Activated CD4-positive, alpha-beta T cell treated with anti-CD3 and anti-CD28 coated beads, Interleukin-2, amount 10 ng/mL, durations not matched to agents 7 days and 5 days (primary cell): ENCODE data around the gene ANTXRL. TPM values are rescaled to one million over a fixed set of nuclear protein-coding genes. Genes with fewer than 3 reads are reported as not detected.
"Not testable (repeated sequence)": the region's sequence is repeated elsewhere in the genome, so short reads cannot be mapped to it uniquely, and the experiment has no call there.

Source experiments
- CTCF ChIA-PET: fragments of 350-600 bp; sonication (Branson Sonifier 250); formaldehyde crosslinking; loops from one replicate; lab custom pipeline; 2021; ENCODE audit warnings: antibody characterized with exemption; lab: Charles Lee
- POLR2A ChIA-PET: fragments of 350-600 bp; sonication (Branson Sonifier 250); formaldehyde crosslinking; loops from one replicate; lab custom pipeline; 2021; ENCODE audit warnings: antibody characterized with exemption; lab: Charles Lee
- DNase-seq: peaks from one replicate; pipeline ENCODE4 v3.0.0-alpha.2; 2020
- H3K27ac Mint-ChIP-seq: one replicate; pipeline ENCODE4 v1.8.0; 2021; ENCODE audit warnings: mild to moderate bottlenecking, moderate library complexity, mixed read lengths
- H3K27me3 Mint-ChIP-seq: one replicate; pipeline ENCODE4 v1.8.0; 2021; ENCODE audit warnings: mixed read lengths
- H3K36me3 Mint-ChIP-seq: one replicate; pipeline ENCODE4 v1.8.0; 2021; ENCODE audit warnings: low read depth, mixed read lengths
- H3K4me1 Mint-ChIP-seq: one replicate; pipeline ENCODE4 v1.8.0; 2021; ENCODE audit warnings: mixed read lengths
- H3K4me3 Mint-ChIP-seq: one replicate; pipeline ENCODE4 v1.8.0; 2021; ENCODE audit warnings: mild to moderate bottlenecking, moderate library complexity, mixed read lengths
- H3K9me3 Mint-ChIP-seq: one replicate; pipeline ENCODE4 v1.8.0; 2021; ENCODE audit warnings: mixed read lengths
- total RNA-seq, 2 experiments: library from RNA; stranded (reverse); gene quantifications; one replicate each; pipeline ENCODE4 v1.2.3, GENCODE V29; 2021

Gene ANTXRL
- total RNA-seq, 2 experiments from 2014 or later, result 0.52 to 0.57 TPM

- H3K9me3 Mint-ChIP-seq, result no peaks in the 10 kb centered on the region
- H3K4me1 Mint-ChIP-seq, result no peaks in the 10 kb centered on the region
- no peaks in the 10 kb centered on the region for H3K36me3 Mint-ChIP-seq
- no peaks in the 10 kb centered on the region for H3K27me3 Mint-ChIP-seq
- no peak overlapping the region for H3K27ac Mint-ChIP-seq
- POLR2A ChIA-PET, result no interaction called here
- no peak for DNase-seq
- CTCF ChIA-PET, result no interaction called here
- H3K4me3 Mint-ChIP-seq, result no peak overlapping the region
Measured at GRCh38 chr10:46314071-46314470, 27.3 kb downstream of the ANTXRL start.

GRCh38 chr10:46315071-46315860, 28.5 kb downstream of the ANTXRL start:
- H3K4me1 Mint-ChIP-seq, H3K9me3 Mint-ChIP-seq, H3K36me3 Mint-ChIP-seq, H3K27me3 Mint-ChIP-seq, CTCF ChIA-PET, DNase-seq, POLR2A ChIA-PET, H3K4me3 Mint-ChIP-seq, H3K27ac Mint-ChIP-seq: not testable (repeated sequence)

DNA sequence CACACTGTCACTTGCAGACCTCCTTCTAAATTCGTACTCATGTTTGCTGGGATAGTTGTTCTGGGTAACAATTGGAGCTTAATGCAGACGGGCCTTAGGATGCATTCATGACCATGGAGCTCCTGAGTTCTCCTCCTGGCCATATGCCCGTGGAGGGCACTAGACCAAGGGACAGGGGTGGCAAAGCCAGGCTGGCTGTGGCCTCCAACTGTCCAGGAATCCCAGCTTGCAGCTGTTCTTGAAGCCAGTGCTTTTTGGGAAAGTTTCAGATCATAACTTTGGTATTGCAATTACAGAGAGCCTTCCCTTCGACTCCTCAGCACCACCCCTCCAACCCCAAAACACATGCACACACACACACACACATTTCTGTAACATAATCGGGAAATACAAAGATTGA, 30.6 kb downstream of the ANTXRL start:
- no peaks in the 10 kb centered on the region for H3K36me3 Mint-ChIP-seq
- ChIA-PET CTCF (interaction anchor here (1.1 kb wide), 1 partner anchor 8 kb away, joined by 6 read pairs; no protein-coding TSS in a partner anchor), POLR2A (no interaction called here)

DNA sequence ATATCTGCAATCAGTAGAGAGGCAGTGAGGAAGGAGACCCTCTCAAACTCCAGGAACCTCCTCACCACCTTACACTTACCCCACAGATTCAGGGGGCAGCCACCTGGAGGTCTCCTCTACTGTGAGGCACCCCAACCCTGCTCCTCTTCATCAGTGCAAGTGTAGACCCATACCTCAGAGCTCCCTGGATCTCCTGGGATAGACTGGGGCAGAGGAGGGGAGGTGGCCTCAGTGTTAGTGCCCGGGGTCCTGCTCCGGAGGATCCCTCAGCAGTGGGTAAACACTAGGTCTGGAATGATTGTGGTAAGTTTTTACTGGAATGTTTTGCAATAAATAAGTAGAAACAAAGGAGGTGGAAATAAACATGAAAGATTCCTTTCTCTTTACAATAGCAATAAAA, 31.1 kb downstream of the ANTXRL start:
- CTCF ChIA-PET, result interaction anchor here (0.6 kb wide), 1 partner anchor 287 kb away, joined by 3 read pairs; no protein-coding TSS in a partner anchor
- H3K4me1 Mint-ChIP-seq, result no peaks in the 10 kb centered on the region
- H3K27me3 Mint-ChIP-seq, result peaks cover 7% of the 10 kb centered on the region
- no peak for DNase-seq
- no peak overlapping the region for H3K4me3 Mint-ChIP-seq
- no peak overlapping the region for H3K27ac Mint-ChIP-seq
- no peaks in the 10 kb centered on the region for H3K36me3 Mint-ChIP-seq
- H3K9me3 Mint-ChIP-seq, result no peaks in the 10 kb centered on the region
- POLR2A ChIA-PET, result no interaction called here

More for the DNA sequence above, 30.6 kb downstream of the ANTXRL start:
- DNase-seq, result no peak
- peaks cover 7% of the 10 kb centered on the region for H3K27me3 Mint-ChIP-seq
- H3K4me1 Mint-ChIP-seq, result no peaks in the 10 kb centered on the region
- H3K4me3 Mint-ChIP-seq, result no peak overlapping the region
- no peaks in the 10 kb centered on the region for H3K9me3 Mint-ChIP-seq
- no peak overlapping the region for H3K27ac Mint-ChIP-seq

DNA sequence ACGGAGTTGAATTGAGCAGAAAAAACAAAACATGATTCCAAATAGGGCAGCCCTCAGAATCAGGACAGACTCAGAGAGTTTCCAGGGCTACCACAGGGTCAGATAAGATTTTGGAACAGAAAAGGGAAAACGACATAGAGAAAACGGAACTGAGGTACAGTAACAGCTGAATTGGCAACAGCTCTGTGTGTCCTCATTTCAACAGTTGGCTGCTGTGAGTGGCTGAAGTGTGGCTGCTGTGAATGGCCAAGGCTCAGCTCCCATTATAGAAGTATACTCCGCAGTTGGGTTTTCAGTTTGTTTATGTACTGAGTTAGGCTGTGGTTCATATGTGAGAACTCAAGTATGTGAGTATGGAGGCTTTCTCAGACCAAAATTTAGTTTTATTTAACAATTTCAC, 32.0 kb downstream of the ANTXRL start:
- Mint-ChIP-seq H3K27me3 (peaks cover 7% of the 10 kb centered on the region), H3K9me3 (no peaks in the 10 kb centered on the region), H3K36me3 (no peaks in the 10 kb centered on the region), H3K27ac (no peak overlapping the region), H3K4me3 (no peak overlapping the region), H3K4me1 (no peaks in the 10 kb centered on the region)
- DNase-seq, result no peak
- ChIA-PET CTCF (no interaction called here), POLR2A (no interaction called here)

DNA sequence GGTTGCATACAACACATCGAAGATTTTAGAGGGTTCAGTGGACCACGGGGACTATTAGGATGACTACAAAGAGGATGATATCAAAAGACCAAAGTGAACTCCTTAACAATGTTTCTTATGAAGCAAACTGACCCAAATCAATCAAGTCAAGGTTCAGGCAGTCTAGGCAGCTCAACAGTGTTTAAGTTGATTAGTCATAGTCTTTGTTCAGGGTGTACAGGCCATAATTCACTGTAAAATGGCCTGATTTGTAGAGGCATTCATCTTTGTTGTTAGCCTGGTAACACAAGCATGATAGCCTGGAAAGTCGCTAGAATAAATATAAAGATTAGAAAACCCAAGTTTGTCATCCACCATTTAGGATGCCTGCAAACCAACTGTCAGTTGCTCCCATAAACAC, 32.6 kb downstream of the ANTXRL start:
- ChIA-PET POLR2A (no interaction called here), CTCF (no interaction called here)
- H3K4me3 Mint-ChIP-seq, result no peak overlapping the region
- DNase-seq, result no peak
- H3K27ac Mint-ChIP-seq, result no peak overlapping the region
- peaks cover 7% of the 10 kb centered on the region for H3K27me3 Mint-ChIP-seq
- H3K36me3 Mint-ChIP-seq, result no peaks in the 10 kb centered on the region
- no peaks in the 10 kb centered on the region for H3K4me1 Mint-ChIP-seq
- H3K9me3 Mint-ChIP-seq, result no peaks in the 10 kb centered on the region

DNA sequence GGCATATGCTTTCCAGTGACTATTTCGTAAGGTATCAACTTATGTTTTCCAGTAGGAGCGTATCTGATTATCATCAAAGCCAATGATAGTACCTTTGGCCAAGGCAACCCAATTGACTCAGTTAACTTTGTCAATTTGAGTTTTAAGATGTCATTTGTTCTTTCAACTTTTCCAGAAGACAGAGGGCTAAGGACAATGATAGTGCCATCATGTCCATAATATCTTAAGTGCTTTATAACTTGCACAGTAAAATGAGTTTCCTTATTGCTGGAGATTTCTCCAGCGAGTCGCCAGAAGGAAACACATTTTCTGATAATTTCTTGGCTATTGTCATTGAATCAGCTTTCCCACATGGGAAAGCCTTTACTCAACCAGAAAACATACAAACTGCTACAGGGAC, 35.0 kb downstream of the ANTXRL start:
- no peaks in the 10 kb centered on the region for H3K36me3 Mint-ChIP-seq
- H3K27me3 Mint-ChIP-seq, result peaks cover 7% of the 10 kb centered on the region
- H3K4me3 Mint-ChIP-seq, result no peak overlapping the region
- no peaks in the 10 kb centered on the region for H3K9me3 Mint-ChIP-seq
- no peaks in the 10 kb centered on the region for H3K4me1 Mint-ChIP-seq
- H3K27ac Mint-ChIP-seq, result no peak overlapping the region
- ChIA-PET CTCF (no interaction called here), POLR2A (no interaction called here)
- no peak for DNase-seq

DNA sequence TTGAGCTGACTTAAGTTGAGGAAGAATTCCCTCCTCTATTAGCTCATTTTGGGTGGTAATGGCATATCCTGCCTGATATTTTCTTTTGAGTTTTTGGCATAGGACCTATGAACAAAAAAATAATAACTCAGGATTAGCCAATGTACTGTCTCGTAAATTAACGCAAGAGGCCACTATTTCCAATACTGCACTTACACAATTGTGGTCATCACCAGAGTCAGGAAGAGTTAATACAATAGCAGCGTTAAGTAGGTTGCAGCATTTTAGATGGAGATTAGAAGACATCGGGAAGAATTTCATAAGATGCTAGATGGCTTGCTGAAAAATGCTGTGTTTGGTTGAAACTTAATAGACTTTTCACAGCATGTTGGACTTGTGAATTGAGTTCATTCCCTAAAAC, 36.4 kb downstream of the ANTXRL start:
- CTCF ChIA-PET, result no interaction called here
- H3K27ac Mint-ChIP-seq, result no peak overlapping the region

GRCh38 chr10:46325021-46325420, 38.2 kb downstream of the ANTXRL start:
- Mint-ChIP-seq H3K36me3 (no peaks in the 10 kb centered on the region), H3K9me3 (no peaks in the 10 kb centered on the region), H3K27me3 (peaks cover 6% of the 10 kb centered on the region), H3K27ac (no peak overlapping the region), H3K4me3 (no peak overlapping the region), H3K4me1 (no peaks in the 10 kb centered on the region)
- CTCF ChIA-PET, result interaction anchor here (0.9 kb wide), 1 partner anchor 1090 kb away, joined by 3 read pairs; no protein-coding TSS in a partner anchor
- POLR2A ChIA-PET, result no interaction called here
- DNase-seq, result no peak

More for the DNA sequence above, 36.4 kb downstream of the ANTXRL start:
- H3K27me3 Mint-ChIP-seq, result peaks cover 7% of the 10 kb centered on the region
- DNase-seq, result no peak
- H3K36me3 Mint-ChIP-seq, result no peaks in the 10 kb centered on the region
- no peaks in the 10 kb centered on the region for H3K9me3 Mint-ChIP-seq
- no peaks in the 10 kb centered on the region for H3K4me1 Mint-ChIP-seq
- no peak overlapping the region for H3K4me3 Mint-ChIP-seq
- POLR2A ChIA-PET, result no interaction called here

GRCh38 chr10:46326066-46326465, 39.3 kb downstream of the ANTXRL start:
- ChIA-PET POLR2A (no interaction called here), CTCF (interaction anchor here (0.8 to 0.9 kb wide), 2 partner anchors 9 to 1091 kb away, joined by 3 to 6 read pairs; no protein-coding TSS in a partner anchor)
- Mint-ChIP-seq H3K9me3 (no peaks in the 10 kb centered on the region), H3K27ac (no peak overlapping the region), H3K4me3 (no peak overlapping the region), H3K27me3 (peaks cover 6% of the 10 kb centered on the region), H3K4me1 (no peaks in the 10 kb centered on the region), H3K36me3 (no peaks in the 10 kb centered on the region)
- DNase-seq, result no peak

- POLR2A ChIA-PET, result no interaction called here
- no peak for DNase-seq
- Mint-ChIP-seq H3K4me3 (no peak overlapping the region), H3K9me3 (no peaks in the 10 kb centered on the region), H3K36me3 (no peaks in the 10 kb centered on the region), H3K27me3 (peaks cover 7% of the 10 kb centered on the region), H3K27ac (no peak overlapping the region), H3K4me1 (no peaks in the 10 kb centered on the region)
- CTCF ChIA-PET, result no interaction called here
Measured at GRCh38 chr10:46326971-46327370, 40.2 kb downstream of the ANTXRL start.

- Mint-ChIP-seq H3K36me3 (no peaks in the 10 kb centered on the region), H3K4me3 (no peak overlapping the region), H3K9me3 (no peaks in the 10 kb centered on the region), H3K4me1 (no peaks in the 10 kb centered on the region), H3K27me3 (peaks cover 7% of the 10 kb centered on the region), H3K27ac (no peak overlapping the region)
- DNase-seq, result no peak
- ChIA-PET CTCF (no interaction called here), POLR2A (no interaction called here)
Measured at GRCh38 chr10:46327685-46328084, 40.9 kb downstream of the ANTXRL start.

DNA sequence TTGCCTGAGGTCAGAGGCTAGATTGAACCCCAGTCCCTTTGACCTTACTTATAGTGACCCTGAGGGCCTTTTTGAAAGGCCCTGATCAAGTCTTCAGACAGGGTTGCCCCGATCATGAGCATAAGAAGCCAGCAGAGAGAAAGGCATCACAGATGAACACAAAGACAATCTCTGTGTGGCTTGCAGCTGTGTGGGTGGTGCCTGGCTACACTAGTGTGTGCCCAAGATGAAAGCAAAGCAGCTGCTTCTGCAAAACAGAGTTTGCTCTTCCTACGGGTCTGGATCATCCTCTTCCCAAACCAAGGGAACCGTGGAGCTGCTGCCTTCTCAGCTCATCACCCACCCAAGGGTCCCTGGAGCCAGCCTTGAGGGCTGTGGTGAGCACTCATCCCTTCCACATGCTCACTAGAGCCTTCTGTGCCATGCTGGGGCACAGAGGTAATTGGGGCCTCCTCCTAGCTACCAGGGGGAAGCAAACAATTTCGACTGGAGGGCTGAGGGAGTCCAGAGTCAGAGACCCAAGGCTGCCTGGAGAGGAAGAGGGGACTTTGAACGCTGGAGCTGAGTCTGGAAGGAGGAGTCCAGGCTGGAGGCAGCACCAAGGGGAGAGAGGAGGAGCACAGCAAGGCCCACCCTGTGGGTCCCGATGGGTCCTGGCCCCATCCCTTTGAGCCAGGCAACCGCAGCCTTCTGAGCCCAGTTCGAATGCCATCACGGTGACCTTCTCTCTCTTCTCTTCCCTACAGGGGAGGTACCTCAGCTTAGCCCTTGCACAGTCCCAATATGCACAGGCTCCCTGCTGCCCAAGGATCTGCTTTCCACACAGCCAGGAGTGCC, 42.3 kb downstream of the ANTXRL start:
- Mint-ChIP-seq H3K4me3 (no peak overlapping the region), H3K4me1 (no peaks in the 10 kb centered on the region), H3K36me3 (no peaks in the 10 kb centered on the region), H3K9me3 (no peaks in the 10 kb centered on the region), H3K27me3 (peaks cover 7% of the 10 kb centered on the region), H3K27ac (no peak overlapping the region)
- DNase-seq, result no peak
- CTCF ChIA-PET, result no interaction called here
- POLR2A ChIA-PET, result no interaction called here
